Measurements from ENCODE around the gene CLRN2. TPM values are rescaled to one million over a fixed set of nuclear protein-coding genes. Genes with fewer than 3 reads are reported as not detected.

CLRN2 gene
- total RNA-seq, 1 experiment from 2014 or later: not detected

DNA sequence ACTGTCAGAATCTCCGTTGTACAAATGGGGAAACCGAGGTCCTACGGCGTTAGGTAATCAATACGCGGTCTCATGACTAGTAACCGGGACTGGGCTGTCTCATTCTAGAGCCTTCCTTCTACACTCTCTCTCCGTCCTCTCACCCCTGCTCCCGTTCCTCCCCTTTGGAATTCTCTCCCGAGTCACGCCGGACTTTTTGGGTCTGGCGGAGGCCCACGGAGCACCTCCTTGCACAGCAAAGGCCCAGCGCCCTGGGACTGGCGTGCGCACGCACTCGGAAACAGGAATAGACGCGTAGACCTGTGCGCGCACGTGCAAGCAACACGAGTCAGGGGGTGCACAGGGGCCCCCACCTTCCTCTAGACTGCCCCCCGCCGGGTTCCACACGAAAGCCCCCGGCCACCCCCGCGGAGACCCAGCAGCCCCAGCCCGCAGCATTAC, 3.4 kb upstream of the CLRN2 start (continued):
- no peak for TF ChIP-seq SP1 (IDR thresholded peaks at IDR 0.05; ENCODE audit: low read depth)
- TF ChIP-seq, protein P1, sequence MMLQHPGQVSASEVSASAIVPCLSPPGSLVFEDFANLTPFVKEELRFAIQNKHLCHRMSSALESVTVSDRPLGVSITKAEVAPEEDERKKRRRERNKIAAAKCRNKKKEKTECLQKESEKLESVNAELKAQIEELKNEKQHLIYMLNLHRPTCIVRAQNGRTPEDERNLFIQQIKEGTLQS (IDR thresholded peaks at IDR 0.05): no peak
- TF ChIP-seq RAD21 (IDR thresholded peaks at IDR 0.05; ENCODE audit: low read depth): no peak

- peak; percentile 97 for ATAC-seq
- CTCF ChIA-PET: interaction anchor here (0.6 to 1.2 kb wide), 3 partner anchors 8 to 36 kb away, joined by 3 to 4 read pairs (median 3); no protein-coding TSS in a partner anchor
- DNase-seq (ENCODE audit: low read depth, low spot score): peak; percentile 63
- no peak for TF ChIP-seq ELF1 (IDR thresholded peaks at IDR 0.05; ENCODE audit: borderline replicate concordance, low read depth)
- peak; percentile 36 for TF ChIP-seq YY1 (IDR thresholded peaks at IDR 0.05; ENCODE audit: extremely low read depth, insufficient replicate concordance, low read depth, low read length)
- no peak for TF ChIP-seq JUND (IDR thresholded peaks at IDR 0.05)
- no peak for TF ChIP-seq EZH2 (IDR thresholded peaks at IDR 0.05)
- peak; percentile 63 for TF ChIP-seq RAD21 (IDR thresholded peaks at IDR 0.05; ENCODE audit: low read depth)
- TF ChIP-seq POLR2AphosphoS5 (IDR thresholded peaks at IDR 0.05; ENCODE audit: low read depth, low read length): peak; percentile 81
- TF ChIP-seq, protein P2, sequence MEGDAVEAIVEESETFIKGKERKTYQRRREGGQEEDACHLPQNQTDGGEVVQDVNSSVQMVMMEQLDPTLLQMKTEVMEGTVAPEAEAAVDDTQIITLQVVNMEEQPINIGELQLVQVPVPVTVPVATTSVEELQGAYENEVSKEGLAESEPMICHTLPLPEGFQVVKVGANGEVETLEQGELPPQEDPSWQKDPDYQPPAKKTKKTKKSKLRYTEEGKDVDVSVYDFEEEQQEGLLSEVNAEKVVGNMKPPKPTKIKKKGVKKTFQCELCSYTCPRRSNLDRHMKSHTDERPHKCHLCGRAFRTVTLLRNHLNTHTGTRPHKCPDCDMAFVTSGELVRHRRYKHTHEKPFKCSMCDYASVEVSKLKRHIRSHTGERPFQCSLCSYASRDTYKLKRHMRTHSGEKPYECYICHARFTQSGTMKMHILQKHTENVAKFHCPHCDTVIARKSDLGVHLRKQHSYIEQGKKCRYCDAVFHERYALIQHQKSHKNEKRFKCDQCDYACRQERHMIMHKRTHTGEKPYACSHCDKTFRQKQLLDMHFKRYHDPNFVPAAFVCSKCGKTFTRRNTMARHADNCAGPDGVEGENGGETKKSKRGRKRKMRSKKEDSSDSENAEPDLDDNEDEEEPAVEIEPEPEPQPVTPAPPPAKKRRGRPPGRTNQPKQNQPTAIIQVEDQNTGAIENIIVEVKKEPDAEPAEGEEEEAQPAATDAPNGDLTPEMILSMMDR (IDR thresholded peaks at IDR 0.05 in 2 of 3, conservative IDR thresholded peaks at IDR 0.05 in 1 of 3; ENCODE audit: borderline replicate concordance in 1 of 3, insufficient read depth in 1 of 3, low read depth in 2 of 3, low read length in 2 of 3): peak; percentile 13 to 57 (median 56); a peak in 5 of 6 replicates
- TF ChIP-seq, protein P3, sequence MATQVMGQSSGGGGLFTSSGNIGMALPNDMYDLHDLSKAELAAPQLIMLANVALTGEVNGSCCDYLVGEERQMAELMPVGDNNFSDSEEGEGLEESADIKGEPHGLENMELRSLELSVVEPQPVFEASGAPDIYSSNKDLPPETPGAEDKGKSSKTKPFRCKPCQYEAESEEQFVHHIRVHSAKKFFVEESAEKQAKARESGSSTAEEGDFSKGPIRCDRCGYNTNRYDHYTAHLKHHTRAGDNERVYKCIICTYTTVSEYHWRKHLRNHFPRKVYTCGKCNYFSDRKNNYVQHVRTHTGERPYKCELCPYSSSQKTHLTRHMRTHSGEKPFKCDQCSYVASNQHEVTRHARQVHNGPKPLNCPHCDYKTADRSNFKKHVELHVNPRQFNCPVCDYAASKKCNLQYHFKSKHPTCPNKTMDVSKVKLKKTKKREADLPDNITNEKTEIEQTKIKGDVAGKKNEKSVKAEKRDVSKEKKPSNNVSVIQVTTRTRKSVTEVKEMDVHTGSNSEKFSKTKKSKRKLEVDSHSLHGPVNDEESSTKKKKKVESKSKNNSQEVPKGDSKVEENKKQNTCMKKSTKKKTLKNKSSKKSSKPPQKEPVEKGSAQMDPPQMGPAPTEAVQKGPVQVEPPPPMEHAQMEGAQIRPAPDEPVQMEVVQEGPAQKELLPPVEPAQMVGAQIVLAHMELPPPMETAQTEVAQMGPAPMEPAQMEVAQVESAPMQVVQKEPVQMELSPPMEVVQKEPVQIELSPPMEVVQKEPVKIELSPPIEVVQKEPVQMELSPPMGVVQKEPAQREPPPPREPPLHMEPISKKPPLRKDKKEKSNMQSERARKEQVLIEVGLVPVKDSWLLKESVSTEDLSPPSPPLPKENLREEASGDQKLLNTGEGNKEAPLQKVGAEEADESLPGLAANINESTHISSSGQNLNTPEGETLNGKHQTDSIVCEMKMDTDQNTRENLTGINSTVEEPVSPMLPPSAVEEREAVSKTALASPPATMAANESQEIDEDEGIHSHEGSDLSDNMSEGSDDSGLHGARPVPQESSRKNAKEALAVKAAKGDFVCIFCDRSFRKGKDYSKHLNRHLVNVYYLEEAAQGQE (IDR thresholded peaks at IDR 0.05; ENCODE audit: low read depth): no peak
- TF ChIP-seq, protein P4, sequence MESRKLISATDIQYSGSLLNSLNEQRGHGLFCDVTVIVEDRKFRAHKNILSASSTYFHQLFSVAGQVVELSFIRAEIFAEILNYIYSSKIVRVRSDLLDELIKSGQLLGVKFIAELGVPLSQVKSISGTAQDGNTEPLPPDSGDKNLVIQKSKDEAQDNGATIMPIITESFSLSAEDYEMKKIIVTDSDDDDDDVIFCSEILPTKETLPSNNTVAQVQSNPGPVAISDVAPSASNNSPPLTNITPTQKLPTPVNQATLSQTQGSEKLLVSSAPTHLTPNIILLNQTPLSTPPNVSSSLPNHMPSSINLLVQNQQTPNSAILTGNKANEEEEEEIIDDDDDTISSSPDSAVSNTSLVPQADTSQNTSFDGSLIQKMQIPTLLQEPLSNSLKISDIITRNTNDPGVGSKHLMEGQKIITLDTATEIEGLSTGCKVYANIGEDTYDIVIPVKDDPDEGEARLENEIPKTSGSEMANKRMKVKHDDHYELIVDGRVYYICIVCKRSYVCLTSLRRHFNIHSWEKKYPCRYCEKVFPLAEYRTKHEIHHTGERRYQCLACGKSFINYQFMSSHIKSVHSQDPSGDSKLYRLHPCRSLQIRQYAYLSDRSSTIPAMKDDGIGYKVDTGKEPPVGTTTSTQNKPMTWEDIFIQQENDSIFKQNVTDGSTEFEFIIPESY (IDR thresholded peaks at IDR 0.05; ENCODE audit: extremely low read depth, insufficient replicate concordance, low read length): no peak
- peak; percentile 16 for TF ChIP-seq TCF7L2 (IDR thresholded peaks at IDR 0.05; ENCODE audit: borderline replicate concordance, extremely low read depth, insufficient read depth, insufficient read length)
- TF ChIP-seq CBX3 (IDR thresholded peaks at IDR 0.05; ENCODE audit: low read depth): 0 out of 2 replicates have a peak, but pooled peaks have one; percentile 45
- peak; percentile 64 for TF ChIP-seq ZFX (IDR thresholded peaks at IDR 0.05)
- TF ChIP-seq SIN3A (IDR thresholded peaks at IDR 0.05; ENCODE audit: low read depth): peak; percentile 62; the same call in 1 of the 2 replicates
Observed at GRCh38 chr4:17511950-17512795, 2.8 kb upstream of the CLRN2 start, which contains the start of gene QDPR. QDPR (minus strand) TSS chr4:17512090; CDS start chr4:17512054, 36 bp downstream.

More at GRCh38 chr4:17511950-17512795, 2.8 kb upstream of the CLRN2 start, which contains the start of gene QDPR:
- H3K4me1 ChIP-seq (ENCODE audit: control insufficient read depth in 1 of 2, insufficient read depth in 2 of 2, low read length in 2 of 2): peaks cover 12 to 27% of the 10 kb centered on the region in 2 experiments
- H3K4me2 ChIP-seq (ENCODE audit: low read length): peak within 1 kb of the TSS; percentile 95
- peak within 1 kb of the TSS; percentile 82 for H2AFZ ChIP-seq (ENCODE audit: low read depth, low read length, poor library complexity, severe bottlenecking)
- H3K79me2 ChIP-seq (ENCODE audit: insufficient read depth, low read length): peaks cover 38% of the 10 kb centered on the region
- peak within 1 kb of the TSS; percentile 65 for H3K27ac ChIP-seq (ENCODE audit: low read depth, low read length)
- no TSS peak for BruUV-seq (replicated peaks)
- POLR2A ChIA-PET: no interaction called here
- no peaks in the 10 kb centered on the region for H4K20me1 ChIP-seq (ENCODE audit: insufficient read depth)
- H3K4me3 ChIP-seq (replicated peaks in 1 of 2; ENCODE audit: low read depth in 1 of 2, low read length in 2 of 2): peak within 1 kb of the TSS; percentile 80 to 93
- no peaks in the 10 kb centered on the region for H3K9me3 ChIP-seq (ENCODE audit: control insufficient read depth in 1 of 2, insufficient read depth in 1 of 2, low read depth in 1 of 2, low read length in 2 of 2)
- intact Hi-C loops (cut with micrococcal nuclease): loop anchor here (1.0 kb wide), 1 partner anchor 124 kb away; no protein-coding TSS in a partner anchor
- RAD21 ChIA-PET (ENCODE audit: low non-redundant PET in 1 of 2, low total read pairs in 2 of 2, uncharacterized antibody in 2 of 2, unreplicated experiment in 2 of 2): no interaction called here
- peak within 1 kb of the TSS; percentile 84 for H3K9ac ChIP-seq (ENCODE audit: low read length)
- H3K36me3 ChIP-seq (ENCODE audit: control insufficient read depth in 1 of 2, insufficient read depth in 2 of 2, low read length in 2 of 2): peaks cover 1 to 3% of the 10 kb centered on the region in 2 experiments; a peak in 2 of 4 replicates
- no peaks in the 10 kb centered on the region for H3K9me2 ChIP-seq (ENCODE audit: insufficient read depth)
- H3K27me3 ChIP-seq (ENCODE audit: insufficient read depth, low read length): no peaks in the 10 kb centered on the region

Measured in HCT116 (cell line).